ENCODE measurements around the gene ASAP2. TPM values are rescaled to one million over a fixed set of nuclear protein-coding genes. Genes with fewer than 3 reads are reported as not detected.

ASAP2 gene
- not detected for total RNA-seq

DNA sequence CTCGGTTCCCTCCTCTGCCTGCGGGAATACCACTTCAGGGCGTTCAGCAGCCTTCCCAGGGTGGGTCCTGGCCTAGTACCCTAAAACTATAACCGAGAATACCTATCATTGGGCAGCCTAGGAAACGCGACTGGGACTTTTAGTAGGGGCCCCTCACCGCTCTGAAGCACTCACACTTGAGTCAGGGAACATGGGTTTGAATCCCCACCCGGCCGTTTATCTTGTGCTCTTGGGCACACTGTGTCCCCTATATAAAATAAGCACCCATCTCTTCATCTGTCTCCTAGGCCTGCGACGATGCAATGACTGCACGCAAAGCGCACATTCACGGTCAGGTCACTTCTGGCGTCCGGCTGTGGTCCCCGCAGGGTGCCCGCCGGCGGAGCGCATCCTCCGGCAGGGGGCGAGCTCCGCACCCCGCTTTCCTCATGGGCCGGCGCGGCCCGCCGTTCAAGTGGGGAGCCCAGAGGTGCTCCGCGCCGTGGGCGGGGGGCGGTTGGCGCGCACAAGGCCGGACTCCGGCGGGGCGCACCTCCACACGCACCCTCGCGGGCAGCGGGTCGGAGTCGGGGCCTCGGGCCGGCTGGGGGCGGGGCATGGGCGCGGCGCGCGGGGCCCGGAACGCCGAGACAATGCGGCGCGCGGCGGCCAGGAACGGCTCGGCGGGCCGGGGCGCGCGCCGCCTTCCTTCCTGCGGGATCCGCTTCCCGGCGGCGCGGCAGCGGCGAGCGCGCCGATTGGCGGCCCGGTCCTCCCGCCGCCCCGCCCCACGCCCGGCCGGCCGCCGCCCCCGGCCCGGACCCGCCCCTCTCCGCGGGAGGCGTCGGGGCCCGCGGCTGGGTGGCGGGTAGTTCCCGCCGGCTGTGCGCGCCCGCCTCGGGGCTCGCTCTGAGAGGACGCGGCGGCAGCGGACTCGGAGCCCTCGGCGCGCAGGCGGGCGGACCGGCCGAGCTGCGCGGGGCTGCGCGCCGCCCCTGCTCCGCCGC, at the start of gene ASAP2:
TSS of gene ASAP2 (plus strand) at position 850 of the 986 bp plus-strand sequence. CDS start 293 bp downstream, outside the sequence.
- H3K36me3 Mint-ChIP-seq, result no peaks in the 10 kb centered on the region
- H3K9me3 Mint-ChIP-seq, result no peaks in the 10 kb centered on the region
- H3K4me3 Mint-ChIP-seq, result peak within 1 kb of the TSS; percentile 61
- H3K4me1 Mint-ChIP-seq, result peaks cover 2% of the 10 kb centered on the region
- ATAC-seq (ENCODE audit: low read depth), result peak; percentile 62
- DNase-seq, result peak; percentile 71
- POLR2A ChIA-PET, result no interaction called here
- no peak within 1 kb of the TSS for H3K27ac Mint-ChIP-seq
- H3K27me3 Mint-ChIP-seq, result peaks cover 51% of the 10 kb centered on the region

DNA sequence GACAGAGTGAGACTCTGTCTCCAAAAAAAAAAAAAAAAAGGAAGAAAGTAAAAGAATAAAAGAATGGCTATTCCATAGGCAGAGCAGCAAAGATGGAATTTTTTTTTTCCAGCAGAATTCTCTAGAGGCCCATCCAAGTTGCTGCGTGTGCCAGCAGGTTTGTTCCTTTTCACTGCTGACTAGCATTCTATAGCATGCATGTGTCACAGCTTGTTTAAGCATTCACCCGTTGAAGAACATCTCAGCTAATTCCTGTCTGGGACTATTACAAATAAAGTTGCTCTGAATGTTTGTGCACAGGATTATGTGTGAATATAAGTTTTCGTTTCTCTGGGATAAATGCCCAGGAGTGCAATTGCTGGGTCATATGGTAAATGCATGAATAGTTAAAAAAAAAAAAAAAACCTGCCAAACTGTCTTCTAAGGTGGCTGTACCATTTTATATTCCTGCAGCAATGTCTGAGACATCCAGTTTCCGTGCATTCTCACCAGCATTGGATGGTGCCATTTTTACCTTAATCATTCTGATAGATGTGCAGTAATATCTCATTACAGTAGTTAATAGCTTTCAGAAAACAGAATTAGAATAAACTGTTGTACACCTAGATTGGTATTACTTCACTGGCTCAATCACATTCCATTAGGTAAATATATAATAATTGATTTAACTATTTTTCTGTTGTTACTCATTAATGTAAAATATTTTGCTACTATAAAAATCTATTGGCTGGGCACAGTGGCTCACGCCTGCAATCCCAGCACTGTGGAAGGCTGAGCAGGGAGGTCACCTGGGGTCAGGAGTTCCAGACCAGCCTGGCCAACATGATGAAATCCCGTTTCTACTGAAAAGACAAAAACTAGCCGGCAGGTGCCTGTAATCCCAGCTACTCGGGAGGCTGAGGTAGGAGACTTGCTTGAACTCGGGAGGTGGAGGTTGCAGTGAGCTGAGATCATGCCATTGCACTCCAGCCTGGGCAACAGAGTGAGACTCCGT, 47.5 kb upstream of the ASAP2 start:
- ATAC-seq (ENCODE audit: low read depth) (no peak), DNase-seq (no peak)
- Mint-ChIP-seq H3K4me3 (no peak overlapping the region), H3K36me3 (no peaks in the 10 kb centered on the region), H3K9me3 (no peaks in the 10 kb centered on the region), H3K4me1 (no peaks in the 10 kb centered on the region), H3K27ac (no peak overlapping the region), H3K27me3 (peaks cover 7% of the 10 kb centered on the region)
- POLR2A ChIA-PET, result no interaction called here

DNA sequence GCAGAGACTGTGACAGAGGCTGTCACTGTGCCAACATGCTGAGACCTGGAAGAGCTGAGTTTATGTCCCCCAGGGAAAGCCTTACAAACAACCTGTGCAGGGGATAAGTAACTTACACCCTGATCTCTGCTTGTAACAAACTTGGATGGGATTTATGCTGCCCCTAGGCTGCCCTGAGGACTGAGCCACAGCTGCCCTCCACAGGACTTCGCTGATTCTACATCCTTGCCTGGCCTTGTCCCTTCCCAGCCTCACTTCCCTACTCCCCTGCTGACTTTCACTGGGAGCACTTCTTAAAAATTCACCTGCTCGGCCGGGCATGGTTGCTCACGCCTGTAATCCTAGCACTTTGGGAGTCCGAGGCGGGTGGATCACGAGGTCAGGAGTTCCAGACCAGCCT, 45.9 kb upstream of the ASAP2 start:
- no peak for ATAC-seq (ENCODE audit: low read depth)
- POLR2A ChIA-PET, result no interaction called here

DNA sequence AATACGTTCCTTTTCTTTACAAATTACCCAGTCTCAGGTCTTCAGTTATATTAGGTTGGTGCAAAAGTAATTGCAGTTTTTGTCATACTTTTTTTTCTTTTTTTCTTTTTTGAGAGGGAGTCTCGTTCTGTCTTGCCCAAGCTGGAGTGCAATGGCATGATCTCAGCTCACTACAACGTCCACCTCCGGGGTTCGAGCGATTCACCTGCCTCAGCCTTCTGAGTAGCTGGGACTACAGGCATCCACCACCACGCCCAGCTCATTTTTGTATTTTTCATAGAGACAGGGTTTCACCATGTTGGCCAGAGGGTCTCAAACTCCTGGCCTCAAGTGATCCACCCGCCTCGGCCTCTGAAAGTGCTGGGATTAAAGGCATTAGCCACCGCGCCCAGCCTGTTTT, 43.8 kb upstream of the ASAP2 start:
- no peaks in the 10 kb centered on the region for H3K36me3 Mint-ChIP-seq
- peaks cover 2% of the 10 kb centered on the region for H3K27me3 Mint-ChIP-seq
- H3K4me3 Mint-ChIP-seq, result no peak overlapping the region
- DNase-seq, result no peak
- no peak overlapping the region for H3K27ac Mint-ChIP-seq
- no peak for ATAC-seq (ENCODE audit: low read depth)
- H3K4me1 Mint-ChIP-seq, result no peaks in the 10 kb centered on the region
- H3K9me3 Mint-ChIP-seq, result no peaks in the 10 kb centered on the region
- POLR2A ChIA-PET, result no interaction called here

More for the DNA sequence above, 45.9 kb upstream of the ASAP2 start:
- Mint-ChIP-seq H3K27ac (no peak overlapping the region), H3K4me1 (no peaks in the 10 kb centered on the region), H3K36me3 (no peaks in the 10 kb centered on the region), H3K9me3 (no peaks in the 10 kb centered on the region), H3K4me3 (no peak overlapping the region), H3K27me3 (peaks cover 2% of the 10 kb centered on the region)
- no peak for DNase-seq

DNA sequence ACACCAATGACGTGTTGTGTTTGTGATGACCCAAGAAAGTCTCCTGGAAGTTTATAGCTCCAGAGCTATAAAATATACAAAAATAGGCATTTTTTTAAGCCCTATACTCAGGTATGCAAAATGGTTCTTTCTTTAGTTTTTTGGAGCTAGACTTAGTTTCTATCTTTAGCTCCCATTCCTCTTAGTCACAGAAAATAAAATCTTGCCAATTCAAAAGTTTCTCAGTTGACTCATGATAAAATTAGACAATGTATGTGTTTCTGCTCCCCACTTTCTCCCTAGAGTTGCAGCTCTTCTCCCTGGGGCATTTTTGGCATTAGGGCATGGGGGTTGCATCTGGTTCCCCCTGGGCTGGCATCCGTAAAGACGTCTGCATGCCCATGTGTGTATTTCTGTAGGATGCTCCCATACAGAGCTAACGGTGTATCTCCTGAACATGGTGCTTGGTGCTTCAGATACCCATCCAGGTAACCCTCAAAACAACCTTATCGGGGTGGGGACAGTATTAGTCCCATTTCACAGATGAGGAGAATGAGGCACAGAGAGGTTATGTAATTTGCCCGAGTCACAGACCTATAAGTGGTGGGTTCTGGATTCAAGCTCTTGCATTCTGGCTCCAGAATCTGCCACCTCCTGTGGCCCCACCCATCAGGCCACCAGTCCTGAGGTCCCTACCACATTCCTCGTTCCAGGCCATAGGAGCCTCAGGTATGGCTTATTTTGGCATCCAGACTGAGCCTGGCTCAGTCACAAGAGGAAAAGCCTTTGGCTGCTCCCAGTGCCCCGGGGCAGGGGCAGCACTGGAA, 43.1 kb upstream of the ASAP2 start:
- POLR2A ChIA-PET, result no interaction called here
- Mint-ChIP-seq H3K9me3 (no peaks in the 10 kb centered on the region), H3K36me3 (no peaks in the 10 kb centered on the region), H3K27me3 (peaks cover 2% of the 10 kb centered on the region), H3K4me1 (no peaks in the 10 kb centered on the region), H3K4me3 (no peak overlapping the region), H3K27ac (no peak overlapping the region)
- DNase-seq (no peak), ATAC-seq (ENCODE audit: low read depth) (no peak)

DNA sequence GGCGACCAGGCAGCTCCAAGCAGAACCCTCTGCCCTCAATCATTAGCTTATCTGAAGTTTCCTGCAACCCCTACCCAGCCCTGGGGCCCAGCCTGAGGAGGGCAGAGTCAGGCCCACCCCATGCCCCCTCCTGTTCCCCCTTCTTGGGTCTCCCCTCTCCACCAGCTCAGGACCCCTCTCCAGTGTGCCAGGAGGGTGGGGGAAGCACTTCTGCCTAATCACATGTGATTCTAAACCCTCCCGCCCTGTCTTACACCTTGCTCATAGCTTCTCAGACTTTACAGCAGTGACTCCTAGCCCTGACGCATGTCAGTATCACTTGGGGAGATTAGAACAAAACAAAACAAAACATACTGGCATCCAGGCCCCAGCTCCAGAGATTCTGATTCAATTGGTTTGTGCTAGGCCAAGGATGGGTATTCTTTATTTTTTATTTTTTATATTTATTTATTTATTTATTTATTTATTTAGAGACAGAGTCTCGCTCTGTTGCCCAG, 42.5 kb upstream of the ASAP2 start:
- no peaks in the 10 kb centered on the region for H3K36me3 Mint-ChIP-seq
- no peaks in the 10 kb centered on the region for H3K9me3 Mint-ChIP-seq
- DNase-seq (no peak), ATAC-seq (ENCODE audit: low read depth) (no peak)
- H3K27me3 Mint-ChIP-seq, result peaks cover 7% of the 10 kb centered on the region
- no peak overlapping the region for H3K4me3 Mint-ChIP-seq
- no peaks in the 10 kb centered on the region for H3K4me1 Mint-ChIP-seq
- POLR2A ChIA-PET, result no interaction called here
- no peak overlapping the region for H3K27ac Mint-ChIP-seq

DNA sequence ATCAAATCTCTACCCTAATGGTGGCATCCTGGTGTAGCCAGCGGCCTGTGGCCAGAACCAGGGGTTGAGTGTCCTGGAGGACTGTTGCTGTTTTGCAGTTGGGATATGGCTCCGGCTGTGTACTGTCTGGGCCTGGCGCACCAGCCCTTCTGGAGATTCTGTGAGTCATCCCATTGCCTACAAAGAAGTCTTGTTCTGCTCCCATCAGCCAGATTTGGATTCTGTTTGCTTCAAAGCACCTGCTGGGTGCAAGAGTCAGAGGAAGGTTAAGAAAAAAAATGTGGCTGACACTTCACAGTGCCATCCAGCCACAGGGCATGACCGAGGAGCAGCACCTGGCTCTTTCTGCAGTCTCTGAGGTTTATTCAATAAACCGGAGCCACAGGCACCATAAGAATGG, 41.0 kb upstream of the ASAP2 start:
- H3K4me1 Mint-ChIP-seq, result no peaks in the 10 kb centered on the region
- POLR2A ChIA-PET, result interaction anchor here (0.7 kb wide), 1 partner anchor 43 kb away, joined by 3 read pairs; no protein-coding TSS in a partner anchor
- H3K27me3 Mint-ChIP-seq, result peaks cover 15% of the 10 kb centered on the region
- ATAC-seq (ENCODE audit: low read depth) (no peak), DNase-seq (no peak)
- H3K36me3 Mint-ChIP-seq, result no peaks in the 10 kb centered on the region
- H3K9me3 Mint-ChIP-seq, result no peaks in the 10 kb centered on the region
- no peak overlapping the region for H3K4me3 Mint-ChIP-seq
- no peak overlapping the region for H3K27ac Mint-ChIP-seq

DNA sequence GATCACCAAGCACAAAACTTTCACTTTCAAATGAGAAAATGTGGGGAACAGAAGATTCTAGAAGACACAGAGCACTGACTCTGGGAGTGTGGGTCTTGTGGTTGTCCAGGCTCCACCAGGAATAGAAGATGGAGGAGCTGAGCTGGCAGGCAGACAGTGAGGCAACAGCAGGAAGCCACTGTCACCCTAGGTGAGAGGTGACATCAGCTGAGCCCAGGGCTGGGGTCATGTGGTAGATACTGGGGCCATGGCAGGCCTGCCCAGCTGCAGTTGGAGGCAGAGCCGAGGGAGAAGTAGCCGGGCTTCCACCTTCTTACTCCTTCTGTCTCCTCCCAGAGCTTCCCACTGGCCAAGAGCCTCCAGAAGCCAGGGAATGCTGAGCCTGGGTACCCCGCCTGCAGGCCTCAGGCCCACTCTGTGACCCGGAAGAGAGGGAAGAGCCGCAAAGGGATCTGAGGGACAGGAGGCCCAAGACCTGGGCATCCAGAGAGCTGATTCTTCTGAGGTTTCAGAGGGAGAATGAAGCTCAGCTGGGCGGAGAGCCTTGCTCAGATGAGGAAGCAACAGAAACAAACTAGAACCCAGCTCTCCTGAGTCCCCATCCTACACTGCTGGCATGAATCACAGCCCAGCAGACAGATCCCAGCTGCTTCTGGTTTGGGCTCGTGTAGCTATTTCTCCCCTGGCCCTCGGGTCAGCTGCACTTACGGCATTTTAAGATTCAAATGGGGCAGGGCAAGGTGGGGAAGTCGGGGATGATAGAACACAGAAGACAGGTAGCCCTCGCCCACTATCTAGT, 39.8 kb upstream of the ASAP2 start:
- H3K4me3 Mint-ChIP-seq, result no peak overlapping the region
- no peak for DNase-seq
- H3K36me3 Mint-ChIP-seq, result no peaks in the 10 kb centered on the region
- peaks cover 20% of the 10 kb centered on the region for H3K27me3 Mint-ChIP-seq
- POLR2A ChIA-PET, result no interaction called here
- H3K4me1 Mint-ChIP-seq, result no peaks in the 10 kb centered on the region
- no peaks in the 10 kb centered on the region for H3K9me3 Mint-ChIP-seq
- H3K27ac Mint-ChIP-seq, result no peak overlapping the region
- no peak for ATAC-seq (ENCODE audit: low read depth)

DNA sequence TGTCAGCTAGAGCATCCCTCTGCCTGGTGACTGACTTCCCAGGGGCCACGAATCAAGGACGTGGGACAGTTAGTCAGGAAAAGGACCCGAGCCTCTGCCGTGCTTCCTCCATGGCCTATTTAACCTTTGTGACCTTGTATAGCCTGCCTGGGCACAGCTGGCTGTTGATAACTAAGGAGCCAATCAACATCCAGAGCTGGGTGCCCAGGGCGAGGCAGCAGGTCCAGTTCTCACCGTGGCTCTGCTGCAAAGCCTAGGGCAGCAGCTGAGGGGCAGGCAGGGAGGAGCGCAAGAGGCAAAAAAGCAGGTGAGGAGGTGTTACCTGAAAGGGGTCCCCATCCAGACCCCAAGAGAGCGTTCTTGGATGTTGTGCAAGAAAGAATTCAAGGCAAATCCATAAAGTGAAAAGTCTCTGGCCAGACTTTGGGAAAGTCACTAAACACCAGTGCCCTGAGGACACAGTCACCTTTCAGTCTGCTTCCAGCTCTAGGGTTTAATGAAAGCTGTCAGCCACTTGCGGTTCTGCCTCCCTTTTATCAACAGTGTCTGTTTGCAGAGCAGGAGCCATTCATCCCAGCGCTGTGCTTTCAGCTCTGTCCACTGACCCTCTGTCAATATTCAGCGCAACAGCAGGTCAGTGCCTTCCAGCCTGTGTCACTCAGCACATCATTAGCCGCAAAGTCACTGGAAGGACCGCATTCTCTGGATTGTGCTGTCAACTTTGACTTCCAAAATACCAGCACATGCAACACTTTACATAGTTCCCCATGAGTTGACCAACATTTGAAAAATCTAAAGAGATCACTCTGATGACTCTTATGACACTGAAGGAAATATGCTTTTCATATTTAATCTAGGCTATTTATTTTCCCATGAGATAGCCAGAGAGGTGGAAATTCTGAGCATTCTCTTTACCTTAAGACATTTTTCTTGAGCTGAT, 38.6 kb upstream of the ASAP2 start:
- peaks cover 21% of the 10 kb centered on the region for H3K27me3 Mint-ChIP-seq
- H3K36me3 Mint-ChIP-seq, result no peaks in the 10 kb centered on the region
- no peak overlapping the region for H3K27ac Mint-ChIP-seq
- no peak for ATAC-seq (ENCODE audit: low read depth)
- no peaks in the 10 kb centered on the region for H3K9me3 Mint-ChIP-seq
- no peak for DNase-seq
- POLR2A ChIA-PET, result no interaction called here
- H3K4me3 Mint-ChIP-seq, result no peak overlapping the region
- no peaks in the 10 kb centered on the region for H3K4me1 Mint-ChIP-seq

DNA sequence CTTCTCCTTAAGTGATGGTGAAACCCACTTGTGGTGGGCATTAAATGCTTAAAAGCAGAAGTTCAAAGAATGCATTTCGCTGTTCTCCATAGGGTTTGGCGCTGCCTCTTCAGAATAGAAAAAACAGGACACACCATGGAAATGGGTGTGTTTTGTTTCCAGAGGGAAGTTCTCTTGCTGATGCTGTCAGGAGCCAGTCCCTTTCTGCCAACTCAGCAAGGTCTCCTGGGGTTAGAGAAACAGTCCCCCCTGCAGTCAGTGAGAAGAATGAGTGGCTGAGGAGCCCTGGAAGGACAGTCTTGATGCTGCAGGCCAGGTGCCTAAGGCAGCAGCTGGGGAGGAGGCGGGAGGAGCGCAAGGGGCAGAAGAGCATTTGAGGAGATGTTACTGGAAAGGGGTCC, 37.8 kb upstream of the ASAP2 start:
- DNase-seq, result no peak
- H3K4me3 Mint-ChIP-seq, result no peak overlapping the region
- H3K9me3 Mint-ChIP-seq, result no peaks in the 10 kb centered on the region
- no peaks in the 10 kb centered on the region for H3K4me1 Mint-ChIP-seq
- H3K27me3 Mint-ChIP-seq, result peaks cover 21% of the 10 kb centered on the region
- POLR2A ChIA-PET, result no interaction called here
- no peaks in the 10 kb centered on the region for H3K36me3 Mint-ChIP-seq
- no peak overlapping the region for H3K27ac Mint-ChIP-seq
- no peak for ATAC-seq (ENCODE audit: low read depth)

DNA sequence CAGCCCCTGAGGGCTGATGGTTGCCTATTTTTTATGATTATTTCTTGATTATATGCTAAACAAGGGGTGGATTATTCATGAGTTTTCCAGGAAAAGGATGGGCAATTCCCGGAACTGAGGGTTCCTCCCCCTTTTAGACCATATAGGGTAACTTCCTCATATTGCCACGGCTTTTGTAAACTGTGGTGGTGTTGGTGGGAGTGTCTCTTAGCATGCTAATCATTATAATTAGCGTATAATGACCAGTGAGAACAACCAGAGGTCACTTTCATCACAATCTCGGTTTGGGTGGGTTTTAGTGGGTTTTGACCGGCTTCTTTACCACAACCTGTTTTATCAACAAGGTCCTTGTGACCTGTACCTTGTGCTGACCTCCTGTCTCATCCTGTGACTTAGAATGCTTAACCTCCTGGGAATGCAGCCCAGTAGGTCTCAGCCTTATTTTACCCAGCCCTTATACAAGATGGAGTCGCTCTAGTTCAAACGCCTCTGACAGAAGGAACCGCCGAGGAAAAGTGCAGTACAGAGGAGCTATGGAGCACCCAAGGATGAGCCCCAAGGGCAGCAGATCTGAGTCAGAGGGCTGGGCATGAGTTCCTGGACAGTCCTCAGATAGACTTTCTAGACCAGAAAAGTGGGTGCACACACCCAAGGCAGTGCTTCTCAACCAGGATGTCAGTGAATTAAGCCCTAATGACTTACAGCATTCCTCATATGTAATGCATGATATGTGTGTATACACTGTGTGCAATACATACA, 37.1 kb upstream of the ASAP2 start:
- POLR2A ChIA-PET, result no interaction called here
- Mint-ChIP-seq H3K27ac (no peak overlapping the region), H3K36me3 (no peaks in the 10 kb centered on the region), H3K27me3 (peaks cover 21% of the 10 kb centered on the region), H3K4me1 (no peaks in the 10 kb centered on the region), H3K9me3 (no peaks in the 10 kb centered on the region), H3K4me3 (no peak overlapping the region)
- no peak for ATAC-seq (ENCODE audit: low read depth)
- DNase-seq, result no peak
